CD4-positive, alpha-beta T cell treated with Interferon gamma for 1 hour (primary cell): ENCODE measurements around the gene FZD2.
"Not testable (repeated sequence)": the region's sequence is repeated elsewhere in the genome, so short reads cannot be mapped to it uniquely, and the experiment has no call there.

Experiments
- DNase-seq: peaks from one replicate; pipeline ENCODE4 v3.0.0-alpha.2; 2020

Gene FZD2

GRCh38 chr17:44556832-44557606, at the start of gene FZD2:
FZD2 (plus strand) TSS chr17:44557484; CDS start chr17:44557689, 205 bp downstream.
- peak; percentile 77 for DNase-seq

GRCh38 chr17:44511241-44512134, 45.8 kb upstream of the FZD2 start:
- not testable (repeated sequence) for DNase-seq

- no peak for DNase-seq
Measured at GRCh38 chr17:44518032-44518431, 39.3 kb upstream of the FZD2 start.

- DNase-seq = peak; percentile 41
Measured at GRCh38 chr17:44522883-44523671, 34.2 kb upstream of the FZD2 start.

GRCh38 chr17:44523672-44523972, 33.7 kb upstream of the FZD2 start:
- DNase-seq = no peak

GRCh38 chr17:44527102-44527501, 30.2 kb upstream of the FZD2 start:
- no peak for DNase-seq

GRCh38 chr17:44527954-44528353, 29.3 kb upstream of the FZD2 start:
- no peak for DNase-seq

- no peak for DNase-seq
Measured at GRCh38 chr17:44529864-44530263, 27.4 kb upstream of the FZD2 start.

- no peak for DNase-seq
Measured at GRCh38 chr17:44530896-44531418, 26.3 kb upstream of the FZD2 start.

- DNase-seq = peak; percentile 68
Measured at GRCh38 chr17:44533533-44534246, 23.6 kb upstream of the FZD2 start.

GRCh38 chr17:44536090-44536953, 21.0 kb upstream of the FZD2 start:
- DNase-seq = no peak

- not testable (repeated sequence) for DNase-seq
Measured at GRCh38 chr17:44537922-44538321, 19.4 kb upstream of the FZD2 start.

GRCh38 chr17:44539673-44540072, 17.6 kb upstream of the FZD2 start:
- no peak for DNase-seq

GRCh38 chr17:44540246-44541084, 16.8 kb upstream of the FZD2 start:
- DNase-seq = no peak

GRCh38 chr17:44541884-44542581, 15.3 kb upstream of the FZD2 start:
- DNase-seq = no peak

GRCh38 chr17:44543213-44543904, 13.9 kb upstream of the FZD2 start:
- DNase-seq = no peak

GRCh38 chr17:44543905-44544523, 13.3 kb upstream of the FZD2 start:
- no peak for DNase-seq
